Activated CD8-positive, alpha-beta memory T cell treated with anti-CD3 and anti-CD28 coated beads, Interleukin-2, amount 50 U/mL, for 24 hours (primary cell): Measurements from ENCODE around the gene AK4.
"Not testable (repeated sequence)": the region's sequence is repeated elsewhere in the genome, so short reads cannot be mapped to it uniquely, and the experiment has no call there.

Source experiments
- DNase-seq: peaks from one replicate; pipeline ENCODE4 v3.0.0-alpha.2; 2020; ENCODE audit errors: extremely low read depth

Gene AK4

GRCh38 chr1:65214340-65215027 lies 66.5 kb downstream of the AK4 start:
- DNase-seq: no peak

DNA sequence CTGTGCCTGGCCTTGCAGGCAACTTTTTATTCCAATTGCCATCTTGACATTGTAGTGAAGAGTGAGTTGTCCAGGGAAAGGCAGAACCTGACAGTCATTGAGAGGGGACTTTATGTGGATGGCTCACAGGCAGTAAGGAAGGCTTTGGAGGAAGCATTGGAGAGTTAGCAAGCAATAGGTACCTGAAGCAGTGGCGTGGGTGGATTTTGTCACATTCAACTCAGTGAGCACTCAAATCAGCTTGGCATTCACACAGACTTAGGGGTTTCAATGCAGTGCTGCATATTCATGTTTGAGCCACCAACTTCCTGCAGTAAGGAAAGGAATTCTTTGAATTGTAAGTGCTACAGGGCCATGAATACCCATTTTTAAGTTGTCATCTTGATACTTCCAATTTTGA lies 69.0 kb downstream of the AK4 start:
- no peak for DNase-seq

- no peak for DNase-seq
These were observed 73.8 kb downstream of the AK4 start for GRCh38 chr1:65221638-65222339.

- no peak for DNase-seq
These were observed 74.4 kb downstream of the AK4 start for GRCh38 chr1:65222340-65222940.

DNA sequence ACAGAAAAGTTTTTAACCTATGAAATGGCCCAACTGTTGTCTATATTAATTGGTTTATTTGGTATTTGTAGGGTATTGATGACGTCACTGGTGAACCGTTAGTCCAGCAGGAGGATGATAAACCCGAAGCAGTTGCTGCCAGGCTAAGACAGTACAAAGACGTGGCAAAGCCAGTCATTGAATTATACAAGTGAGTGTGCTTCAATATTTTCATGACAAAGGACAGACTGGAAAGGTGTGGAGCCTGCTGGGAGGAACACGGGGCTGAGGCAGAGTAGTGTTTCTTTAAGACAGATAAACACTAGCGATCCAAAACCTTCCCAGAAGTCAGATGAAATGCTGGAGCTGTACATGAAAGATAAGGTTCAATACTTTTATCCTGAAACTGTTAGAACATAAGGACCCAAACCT lies 76.7 kb downstream of the AK4 start:
- no peak for DNase-seq

DNA sequence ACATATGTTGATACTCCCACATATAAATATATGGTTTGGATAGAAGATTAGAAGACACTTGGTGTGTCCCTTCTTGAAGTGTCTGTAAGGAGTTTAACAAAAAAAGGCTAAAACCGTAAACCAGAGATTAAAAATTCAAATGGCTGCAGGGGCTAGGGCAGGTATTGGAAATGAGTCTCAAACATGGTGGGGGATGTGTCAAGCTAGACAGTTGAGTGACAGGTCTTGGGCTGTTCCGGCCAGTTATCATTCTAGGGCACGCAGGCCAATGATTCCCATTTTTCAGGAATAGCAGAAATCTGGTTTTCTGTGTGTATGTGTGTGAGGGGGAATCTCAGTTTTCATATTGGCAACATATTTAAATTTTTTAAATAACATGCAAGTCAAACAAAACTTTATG lies 77.2 kb downstream of the AK4 start:
- DNase-seq: no peak

DNA sequence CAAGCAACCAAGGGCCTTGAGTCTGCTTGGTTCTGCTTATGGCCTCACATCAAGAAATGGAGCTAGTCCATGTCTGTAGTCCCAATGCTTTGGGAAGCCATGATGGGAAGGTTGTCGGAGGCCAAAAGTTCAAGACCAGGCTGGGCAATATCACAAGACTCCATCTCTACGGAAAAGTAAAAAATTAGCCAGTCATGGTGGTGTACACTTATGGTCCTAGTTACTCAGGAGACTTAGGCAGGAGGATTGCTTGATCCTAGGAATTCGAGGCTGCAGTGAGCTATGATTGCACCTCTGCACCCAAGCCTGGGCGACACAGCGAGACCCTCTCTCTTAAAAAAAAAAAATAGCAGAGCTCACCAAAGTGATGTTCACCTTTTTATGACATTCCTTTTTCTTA lies 81.2 kb downstream of the AK4 start:
- no peak for DNase-seq

GRCh38 chr1:65229754-65230339 lies 81.8 kb downstream of the AK4 start:
- no peak for DNase-seq

DNA sequence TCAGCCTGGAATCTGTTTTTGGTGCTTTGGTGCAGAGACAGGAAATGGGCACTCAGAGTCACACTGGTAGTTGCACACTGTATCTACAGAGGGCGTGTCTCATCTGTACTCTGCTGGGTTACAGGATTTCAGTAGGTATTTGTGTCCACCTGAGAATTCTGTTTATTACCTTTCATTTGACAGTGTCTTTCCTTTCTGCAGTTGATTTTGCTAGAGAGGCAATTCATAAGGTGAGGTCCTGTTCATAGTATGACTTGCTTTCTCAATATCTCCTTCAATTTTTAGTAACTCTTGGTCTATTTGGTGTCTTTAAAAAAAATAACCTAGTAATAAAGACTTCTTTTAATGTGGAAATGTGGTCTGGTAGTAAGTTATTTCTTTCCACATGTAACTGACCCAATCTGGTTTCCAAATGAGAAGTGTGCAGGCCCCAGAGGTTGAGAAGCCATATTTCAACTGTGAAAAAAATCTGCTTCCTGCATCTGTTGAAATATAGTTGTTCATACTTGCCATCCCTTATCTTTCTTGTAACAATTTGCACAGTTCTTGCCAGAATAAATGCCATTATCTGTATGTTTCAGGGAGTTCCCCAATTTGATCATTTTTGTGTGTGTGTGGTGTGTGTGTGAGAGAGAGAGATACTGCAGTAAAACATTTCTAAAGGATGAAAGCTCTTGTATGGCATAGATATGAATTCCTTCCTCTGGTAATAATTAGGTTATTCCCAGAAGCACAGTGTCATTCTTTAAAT lies 82.9 kb downstream of the AK4 start:
- DNase-seq: no peak

- DNase-seq: no peak
These were observed 83.8 kb downstream of the AK4 start for GRCh38 chr1:65231718-65232330.

DNA sequence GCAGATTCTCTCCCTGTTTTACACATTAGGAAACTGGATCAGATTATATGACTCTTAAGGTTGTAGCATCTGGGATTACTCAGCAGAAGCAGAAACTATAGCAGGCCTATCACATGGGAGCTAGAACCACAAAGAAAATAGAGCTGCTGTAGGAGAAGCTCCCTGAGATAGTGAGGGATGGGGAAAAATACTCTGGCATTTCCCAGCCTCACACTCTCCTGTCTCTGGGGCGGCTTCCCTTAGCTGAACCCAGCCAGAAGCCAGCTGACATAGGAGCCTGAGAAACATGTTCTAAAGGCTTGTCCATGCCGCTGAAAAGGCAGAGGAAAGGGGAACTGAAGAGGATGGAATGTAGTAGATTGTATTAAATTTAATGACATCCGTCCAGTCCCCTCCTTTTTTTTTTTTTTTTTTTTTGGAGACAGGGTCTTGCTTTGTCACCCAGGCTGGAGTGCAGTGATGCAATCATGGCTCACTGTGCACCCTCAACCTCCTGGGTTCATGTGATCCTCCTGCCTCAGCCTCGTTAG lies 84.5 kb downstream of the AK4 start:
- DNase-seq: no peak

DNA sequence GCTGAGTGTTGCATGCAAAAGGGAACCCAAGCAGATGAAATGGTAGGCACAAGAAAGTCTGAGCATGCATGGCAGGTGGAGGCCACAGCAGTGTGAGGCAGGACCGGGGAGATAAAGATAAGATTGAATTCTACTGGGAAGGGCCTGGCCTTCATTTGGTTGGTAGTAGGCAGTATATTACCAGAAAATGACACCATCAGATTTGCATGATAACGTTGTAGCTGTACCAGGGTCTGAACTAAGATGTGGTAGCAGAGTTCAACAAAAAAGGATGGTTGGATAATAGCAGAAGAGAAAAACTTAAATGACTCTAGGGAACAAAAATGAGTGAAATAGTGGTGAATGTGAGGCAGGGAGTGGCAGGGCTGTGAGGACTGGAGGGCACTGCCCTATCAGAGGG lies 85.8 kb downstream of the AK4 start:
- DNase-seq: no peak

DNA sequence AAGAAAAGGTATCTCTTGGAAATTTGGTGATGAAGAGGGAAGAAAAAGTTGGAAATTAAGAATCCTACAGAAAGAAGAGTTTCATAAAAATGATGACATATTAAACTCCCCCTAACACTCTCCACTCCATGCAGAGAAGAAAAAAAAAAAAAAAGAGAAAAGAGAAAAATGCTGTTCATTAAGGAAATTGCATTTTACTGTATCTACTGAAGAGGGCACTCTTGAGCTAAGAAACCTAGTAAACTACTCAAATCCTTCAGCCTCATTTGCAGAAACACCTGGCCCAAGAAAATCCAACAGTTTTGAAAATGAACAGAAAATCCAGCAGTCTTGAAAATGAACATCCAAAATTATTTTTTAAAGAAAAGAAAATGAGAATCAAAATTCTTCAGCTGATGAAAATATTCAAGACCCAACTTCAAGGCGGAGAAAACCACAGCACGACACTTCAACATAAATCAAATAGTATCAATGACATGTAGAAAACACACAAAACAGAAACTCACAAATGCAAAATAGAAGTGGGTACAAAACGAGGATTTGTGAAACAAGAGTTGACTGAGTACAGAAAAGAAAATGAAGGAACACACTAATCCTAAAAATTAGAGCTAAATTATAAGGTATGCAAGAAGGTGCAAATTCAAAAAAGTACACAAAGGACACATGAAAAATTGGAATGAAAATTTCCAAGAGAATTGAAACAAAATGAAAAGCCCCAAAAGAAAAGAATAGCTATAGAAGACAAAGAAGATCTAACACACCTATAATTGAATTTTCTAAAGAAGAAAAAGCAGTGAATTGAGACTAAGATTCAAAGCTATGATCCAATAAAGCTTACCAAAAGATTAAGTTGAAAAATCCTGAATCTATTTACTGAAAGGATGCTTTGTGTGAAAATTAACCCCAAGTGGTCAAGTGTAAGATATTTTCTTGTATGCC lies 88.1 kb downstream of the AK4 start:
- no peak for DNase-seq

GRCh38 chr1:65237088-65237487 lies 89.1 kb downstream of the AK4 start:
- DNase-seq: not testable (repeated sequence)

GRCh38 chr1:65237503-65237902 lies 89.5 kb downstream of the AK4 start:
- DNase-seq: no peak

- no peak for DNase-seq
These were observed 90.0 kb downstream of the AK4 start for GRCh38 chr1:65238010-65238409.

DNA sequence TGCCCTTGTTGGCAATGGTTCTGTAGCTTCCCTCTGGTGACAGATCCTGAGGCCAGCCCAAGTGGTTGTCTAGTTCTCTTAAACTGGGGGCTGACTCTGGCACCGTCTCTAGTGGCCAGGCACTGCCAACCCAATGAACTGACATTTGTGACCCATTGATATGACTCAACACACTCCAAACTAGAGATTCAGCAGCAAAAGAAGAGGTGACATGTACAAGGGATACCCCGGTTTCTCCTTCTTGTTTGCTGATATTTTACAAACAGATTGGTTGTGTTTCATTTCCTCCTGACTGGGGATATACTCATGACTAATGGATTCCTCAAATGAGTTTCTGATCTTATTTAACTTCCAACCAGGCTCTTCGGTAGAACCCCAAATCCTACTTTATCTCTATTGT lies 95.5 kb downstream of the AK4 start:
- no peak for DNase-seq

DNA sequence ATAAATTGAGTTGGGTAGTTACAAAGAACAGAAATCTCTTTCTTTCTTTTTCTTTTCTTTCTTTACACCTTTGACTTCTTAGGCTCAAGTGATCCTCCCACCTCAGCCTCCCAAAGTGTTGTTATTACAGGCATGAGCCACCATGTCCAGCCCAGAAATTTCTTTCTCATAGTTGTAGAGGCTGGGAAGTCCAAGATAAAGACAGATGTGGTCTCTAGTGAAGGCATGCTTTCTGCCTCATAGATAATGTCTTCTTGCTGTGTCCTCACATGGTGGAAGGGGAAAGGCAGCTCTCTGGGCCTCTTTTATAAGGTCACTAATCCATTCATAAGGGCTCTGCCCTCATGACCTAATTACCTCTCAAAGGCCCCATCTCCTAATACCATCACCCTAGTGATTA lies 97.3 kb downstream of the AK4 start:
- DNase-seq: no peak

DNA sequence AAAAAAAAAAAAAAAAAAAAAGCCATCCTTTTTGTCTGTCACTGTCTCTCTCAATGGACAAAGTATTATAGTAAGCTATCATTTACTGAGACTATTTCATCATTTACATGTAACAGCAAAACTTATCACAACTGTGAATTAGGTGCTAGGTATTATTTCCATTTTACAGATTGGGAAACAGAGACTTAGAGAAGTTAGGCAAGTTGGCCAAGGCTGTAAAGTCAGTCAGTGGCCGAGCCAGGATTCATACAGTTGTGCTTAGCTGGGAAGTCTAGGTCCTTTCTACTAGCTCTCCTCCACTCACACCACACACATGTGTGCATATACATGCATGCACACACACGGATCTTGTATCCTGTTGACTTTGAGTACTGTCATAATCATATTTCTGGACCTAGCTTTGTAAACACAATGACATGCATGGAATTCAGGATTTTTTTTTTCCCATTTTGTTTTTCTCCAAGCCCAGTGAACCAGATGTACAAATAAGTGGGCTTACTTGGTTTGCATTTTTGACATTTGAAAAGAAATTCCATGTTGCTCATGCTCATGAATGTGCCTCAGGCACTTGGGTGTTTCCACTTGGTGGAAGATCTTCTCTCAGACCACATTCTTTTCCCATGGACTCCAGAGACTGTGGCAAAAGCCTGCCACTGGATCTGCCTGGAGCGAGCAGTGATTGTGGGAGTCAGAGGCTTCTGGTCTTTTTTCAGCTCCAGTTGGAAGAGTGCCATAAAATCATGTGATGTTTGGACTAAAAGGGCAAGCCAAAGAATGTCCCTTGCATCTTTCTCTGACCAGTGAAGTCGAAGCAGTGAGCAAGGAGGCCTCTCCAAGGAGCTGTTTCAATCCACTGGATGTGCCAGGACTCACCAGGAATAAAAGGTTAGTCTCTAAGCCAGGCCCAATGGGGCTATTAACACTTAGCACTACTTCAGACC lies 99.7 kb downstream of the AK4 start:
- DNase-seq: no peak
